Stimulated activated CD8-positive, alpha-beta memory T cell treated with anti-CD3 and anti-CD28 coated beads, Interleukin-12 subunit alpha, Interleukin-12 subunit beta, amount 100 ng/mL, for 24 hours (primary cell): ENCODE results near the gene WNT5B.

Source experiments
- DNase-seq: peaks from one replicate; pipeline ENCODE4 v3.0.0-alpha.2; 2020; ENCODE audit errors: extremely low read depth

The WNT5B gene

GRCh38 chr12:1628666-1629337 lies at the start of gene WNT5B:
Gene WNT5B, plus strand, starts transcription at chr12:1629231. Its CDS starts 2,124 bp downstream, at chr12:1631355.
- no peak for DNase-seq

- no peak for DNase-seq
Measured at GRCh38 chr12:1579651-1580435, 49.2 kb upstream of the WNT5B start.

- DNase-seq, result no peak
Measured at GRCh38 chr12:1580526-1580925, 48.5 kb upstream of the WNT5B start.

- no peak for DNase-seq
Measured at GRCh38 chr12:1581973-1582708, 46.9 kb upstream of the WNT5B start.

GRCh38 chr12:1582709-1583050 lies 46.4 kb upstream of the WNT5B start:
- no peak for DNase-seq

- DNase-seq, result no peak
Measured at GRCh38 chr12:1583421-1584078, 45.5 kb upstream of the WNT5B start.

- DNase-seq, result no peak
Measured at GRCh38 chr12:1584326-1584725, 44.7 kb upstream of the WNT5B start.

GRCh38 chr12:1587927-1588574 lies 41.0 kb upstream of the WNT5B start:
- no peak for DNase-seq

- DNase-seq, result no peak
Measured at GRCh38 chr12:1588575-1588947, 40.5 kb upstream of the WNT5B start.

- no peak for DNase-seq
Measured at GRCh38 chr12:1590221-1590979, 38.6 kb upstream of the WNT5B start.

- DNase-seq, result no peak
Measured at GRCh38 chr12:1591034-1591433, 38.0 kb upstream of the WNT5B start.

- DNase-seq, result no peak
Measured at GRCh38 chr12:1591543-1591942, 37.5 kb upstream of the WNT5B start.

GRCh38 chr12:1592444-1593173 lies 36.4 kb upstream of the WNT5B start:
- no peak for DNase-seq

- DNase-seq, result no peak
Measured at GRCh38 chr12:1593174-1594005, 35.6 kb upstream of the WNT5B start.

GRCh38 chr12:1594006-1594260 lies 35.1 kb upstream of the WNT5B start:
- DNase-seq, result no peak

- DNase-seq, result peak; percentile 83
Measured at GRCh38 chr12:1594261-1595025, 34.6 kb upstream of the WNT5B start, which contains the start of gene FBXL14. Gene FBXL14, minus strand, starts transcription at chr12:1594581. Its CDS starts 515 bp downstream, at chr12:1594066.

- no peak for DNase-seq
Measured at GRCh38 chr12:1595026-1595561, 33.9 kb upstream of the WNT5B start.

- DNase-seq, result no peak
Measured at GRCh38 chr12:1595690-1596347, 33.2 kb upstream of the WNT5B start.
